Measurements from ENCODE around the gene XKR7.

XKR7 gene

GRCh38 chr20:32037929-32038328 is 70.0 kb downstream of the XKR7 start:
- DNase-seq (ENCODE audit: low read depth in 2 of 2, low spot score in 1 of 2) = no peak

- DNase-seq (ENCODE audit: low read depth in 2 of 2, low spot score in 1 of 2) = no peak
Observed at GRCh38 chr20:32040142-32040953, 72.4 kb downstream of the XKR7 start.

DNA sequence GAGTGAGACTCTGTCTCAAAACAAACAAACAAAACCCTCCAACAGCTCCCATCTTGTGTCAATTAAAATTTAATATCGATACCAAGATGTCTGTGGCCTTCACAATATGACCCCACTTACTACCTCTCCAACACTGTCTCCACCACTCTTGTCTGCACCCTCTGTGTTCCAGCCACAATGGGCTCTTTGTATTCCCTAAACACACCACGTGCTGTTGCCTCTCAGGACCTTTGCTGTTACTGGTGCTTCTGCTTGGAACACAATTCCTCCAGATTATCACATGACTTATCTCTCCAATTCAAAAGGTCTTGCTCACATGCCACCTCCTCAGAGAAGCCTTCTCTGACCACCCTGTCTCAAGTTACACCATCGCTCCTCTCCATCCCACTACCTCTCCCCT is 78.0 kb downstream of the XKR7 start:
- DNase-seq (ENCODE audit: low read depth in 2 of 2, low spot score in 1 of 2) = no peak

GRCh38 chr20:32050324-32050841 is 82.4 kb downstream of the XKR7 start:
- DNase-seq (ENCODE audit: low read depth in 2 of 2, low spot score in 1 of 2) = no peak

GRCh38 chr20:32050851-32051556 is 83.1 kb downstream of the XKR7 start:
- DNase-seq (ENCODE audit: low read depth in 2 of 2, low spot score in 1 of 2) = no peak

- no peak for DNase-seq (ENCODE audit: low read depth in 2 of 2, low spot score in 1 of 2)
Observed at GRCh38 chr20:32051720-32052089, 83.8 kb downstream of the XKR7 start.

GRCh38 chr20:32052090-32052777 is 84.3 kb downstream of the XKR7 start, which contains the start of gene HCK:
HCK (plus strand) TSS chr20:32052242.
- no peak for DNase-seq (ENCODE audit: low read depth in 2 of 2, low spot score in 1 of 2)

- no peak for DNase-seq (ENCODE audit: low read depth in 2 of 2, low spot score in 1 of 2)
Observed at GRCh38 chr20:32052778-32053362, 84.9 kb downstream of the XKR7 start.
